Progenitor cell of endocrine pancreas (in vitro differentiated cells): ENCODE data around the gene IKZF1. TPM values are rescaled to one million over a fixed set of nuclear protein-coding genes. Genes with fewer than 3 reads are reported as not detected.

Experiments used
- DNase-seq: peaks from one replicate; pipeline ENCODE4 v3.0.0; 2021; ENCODE audit warnings: low spot score; ENCODE audit not compliant: unreplicated experiment
- H3K27ac Mint-ChIP-seq: 2 replicates; pipeline ENCODE4 v1.8.0; 2021; ENCODE audit warnings: mild to moderate bottlenecking, moderate library complexity, mixed read lengths
- H3K27me3 Mint-ChIP-seq: 2 replicates; pipeline ENCODE4 v1.8.0; 2021; ENCODE audit warnings: mixed read lengths
- H3K36me3 Mint-ChIP-seq: 2 replicates; pipeline ENCODE4 v1.8.0; 2022; ENCODE audit warnings: mixed read lengths; ENCODE audit not compliant: insufficient read depth
- H3K4me1 Mint-ChIP-seq: 2 replicates; pipeline ENCODE4 v1.8.0; 2021; ENCODE audit warnings: low read depth, mixed read lengths
- H3K4me3 Mint-ChIP-seq: 2 replicates; pipeline ENCODE4 v1.8.0; 2021; ENCODE audit warnings: low read depth, mild to moderate bottlenecking, moderate library complexity, mixed read lengths
- H3K9me3 Mint-ChIP-seq: 2 replicates; pipeline ENCODE4 v1.8.0; 2021; ENCODE audit warnings: low read depth, mixed read lengths
- CTCF ChIP-seq: fragments of 200-600 bp; sonication (generic); IDR thresholded peaks from one replicate; pipeline ENCODE4 v1.5.0; 2021; ENCODE audit warnings: antibody characterized with exemption, mild to moderate bottlenecking; ENCODE audit not compliant: unreplicated experiment
- total RNA-seq: library from RNA; stranded (reverse); gene quantifications from 2 replicates; pipeline ENCODE4 v1.2.1, GENCODE V29; 2021

The IKZF1 gene
- total RNA-seq, 1 donor from 2014 or later = 0.36 TPM

GRCh38 chr7:50270531-50271018, 33.9 kb upstream of the IKZF1 start:
- DNase-seq = no peak
- no peaks in the 10 kb centered on the region for H3K4me1 Mint-ChIP-seq
- no peaks in the 10 kb centered on the region for H3K9me3 Mint-ChIP-seq
- H3K36me3 Mint-ChIP-seq = no peaks in the 10 kb centered on the region
- no peak overlapping the region for H3K27ac Mint-ChIP-seq
- no peak overlapping the region for H3K4me3 Mint-ChIP-seq
- peaks cover 6% of the 10 kb centered on the region for H3K27me3 Mint-ChIP-seq
- no peak for TF ChIP-seq CTCF

GRCh38 chr7:50272808-50273207, 31.7 kb upstream of the IKZF1 start:
- H3K9me3 Mint-ChIP-seq = no peaks in the 10 kb centered on the region
- H3K4me1 Mint-ChIP-seq = no peaks in the 10 kb centered on the region
- H3K27me3 Mint-ChIP-seq = peaks cover 13% of the 10 kb centered on the region
- H3K4me3 Mint-ChIP-seq = no peak overlapping the region
- no peak for TF ChIP-seq CTCF
- DNase-seq = no peak
- H3K36me3 Mint-ChIP-seq = no peaks in the 10 kb centered on the region
- H3K27ac Mint-ChIP-seq = no peak overlapping the region

- no peak for DNase-seq
These were observed 31.2 kb upstream of the IKZF1 start for GRCh38 chr7:50273301-50273700.

GRCh38 chr7:50273870-50274269, 30.6 kb upstream of the IKZF1 start:
- no peak for DNase-seq
- Mint-ChIP-seq H3K36me3 (no peaks in the 10 kb centered on the region), H3K27me3 (peaks cover 16% of the 10 kb centered on the region), H3K4me1 (no peaks in the 10 kb centered on the region), H3K9me3 (peaks cover 2% of the 10 kb centered on the region), H3K27ac (no peak overlapping the region), H3K4me3 (no peak overlapping the region)
- TF ChIP-seq CTCF = no peak

More at GRCh38 chr7:50273301-50273700, 31.2 kb upstream of the IKZF1 start:
- Mint-ChIP-seq H3K4me3 (no peak overlapping the region), H3K9me3 (no peaks in the 10 kb centered on the region), H3K27ac (no peak overlapping the region), H3K4me1 (no peaks in the 10 kb centered on the region), H3K36me3 (no peaks in the 10 kb centered on the region), H3K27me3 (peaks cover 13% of the 10 kb centered on the region)
- TF ChIP-seq CTCF = no peak

- Mint-ChIP-seq H3K4me3 (no peak overlapping the region), H3K36me3 (no peaks in the 10 kb centered on the region), H3K9me3 (peaks cover 6% of the 10 kb centered on the region), H3K27ac (no peak overlapping the region), H3K27me3 (peaks cover 19% of the 10 kb centered on the region), H3K4me1 (no peaks in the 10 kb centered on the region)
- TF ChIP-seq CTCF = no peak
- DNase-seq = no peak
These were observed 30.2 kb upstream of the IKZF1 start for GRCh38 chr7:50274361-50274760.
